ENCODE results near the gene ITLN2. TPM values are rescaled to one million over a fixed set of nuclear protein-coding genes. Genes with fewer than 3 reads are reported as not detected.
"Not testable (repeated sequence)": the region's sequence is repeated elsewhere in the genome, so short reads cannot be mapped to it uniquely, and the experiment has no call there.

The ITLN2 gene
- total and polyA plus RNA-seq, 9 of the 15 experiments (the other 6 are each of a cell fraction or from before 2014, with no cell fraction given), result not detected

DNA sequence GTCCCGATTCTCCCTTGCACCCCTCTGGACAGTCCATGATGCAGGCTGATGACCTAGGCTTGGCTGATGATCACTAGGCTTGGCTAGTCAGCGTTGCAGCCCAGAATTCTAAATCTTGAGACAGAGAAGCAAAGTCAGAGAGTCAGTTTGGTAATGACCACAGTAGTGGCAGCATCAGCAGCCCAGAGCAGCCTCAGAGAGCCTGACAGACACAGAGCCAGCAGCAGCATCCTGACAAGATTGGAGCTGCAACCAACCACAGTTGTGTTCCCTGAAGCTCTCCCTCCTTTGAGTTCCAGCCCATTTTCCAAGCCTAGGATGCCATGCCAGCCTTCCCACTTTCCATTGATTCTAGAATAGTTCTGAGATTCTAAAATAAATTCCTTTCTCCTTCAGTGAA is 52.8 kb downstream of the ITLN2 start:
- intact Hi-C loops (cut with micrococcal nuclease), result no loop called here
- FAIRE-seq, result no peak
- in situ Hi-C loops (cut with MboI), result no loop called here

DNA sequence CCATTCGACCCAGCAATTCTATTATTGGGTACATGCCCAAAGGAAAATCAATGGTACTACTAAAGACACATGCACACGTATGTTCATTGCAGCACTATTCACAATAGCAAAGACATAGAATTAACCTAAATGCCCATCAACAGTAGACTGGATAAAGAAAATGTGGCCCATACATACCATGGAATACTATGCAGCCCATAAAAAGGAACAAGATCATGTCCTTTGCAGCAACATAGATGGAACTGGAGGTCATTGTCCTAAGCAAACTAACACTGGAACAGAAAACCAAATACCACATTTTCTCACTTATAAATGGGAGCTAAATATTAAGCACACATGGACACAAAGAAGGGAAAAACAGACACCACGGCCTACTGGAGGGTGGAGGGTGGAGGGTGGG is 53.9 kb downstream of the ITLN2 start:
- H3K9ac ChIP-seq (ENCODE audit: insufficient read depth in 1 of 2, low read depth in 2 of 2, low read length in 2 of 2); in situ Hi-C loops (cut with MboI); ATAC-seq; H2AFZ ChIP-seq (ENCODE audit: low read depth, low read length); H4K20me1 ChIP-seq (replicated peaks; ENCODE audit: control insufficient read depth, insufficient read depth, low read length); H3K36me3 ChIP-seq (ENCODE audit: control insufficient read depth, insufficient read depth, low read length); H3K27me3 ChIP-seq (ENCODE audit: control insufficient read depth in 2 of 2, insufficient read depth in 2 of 2, low read length in 2 of 2); H3K27ac ChIP-seq (ENCODE audit: extremely low read depth, low read depth, low read length); intact Hi-C loops (cut with micrococcal nuclease); CTCF ChIA-PET (ENCODE audit: low intra/inter-chr PET ratio); H3K79me2 ChIP-seq (ENCODE audit: control insufficient read depth, insufficient read depth, low read length); H3K4me2 ChIP-seq (ENCODE audit: insufficient read depth, low read length); H3K9me3 ChIP-seq (replicated peaks; ENCODE audit: control insufficient read depth, insufficient read depth, low read depth, low read length); FAIRE-seq; H3K4me3 ChIP-seq; POLR2A ChIA-PET; H3K4me1 ChIP-seq (replicated peaks in 1 of 2; ENCODE audit: control insufficient read depth in 2 of 2, insufficient read depth in 2 of 2, low read length in 2 of 2); H3K9me1 ChIP-seq (ENCODE audit: control insufficient read depth, insufficient read depth, low read length); DNase-seq (ENCODE audit: extremely low read depth in 1 of 4, low spot score in 3 of 4); BruUV-seq (replicated peaks): not testable (repeated sequence)
- TF ChIP-seq ZNF146 (CRISPR knock-in tag; IDR thresholded peaks at IDR 0.05; ENCODE audit: unreplicated experiment), result peak; percentile 93
- TF ChIP-seq BCOR (IDR thresholded peaks at IDR 0.05), result 0 out of 2 replicates have a peak, but pooled peaks have one; percentile 10
- peak; percentile 56 for TF ChIP-seq RBM25 (IDR thresholded peaks at IDR 0.05; ENCODE audit: low read depth, low read length, severe bottlenecking)
- 6% methylated on average over 3 of the region's 3 CpGs for WGBS (ENCODE audit: insufficient coverage, low coverage, missing lambda C conversion rate)

More for the DNA sequence above, 52.8 kb downstream of the ITLN2 start:
- DNase-seq (ENCODE audit: extremely low read depth in 1 of 4, low spot score in 3 of 4) (no peak), ATAC-seq (no peak)
- H3K4me1 ChIP-seq (replicated peaks in 1 of 2; ENCODE audit: control insufficient read depth in 2 of 2, insufficient read depth in 2 of 2, low read length in 2 of 2), result no peaks in the 10 kb centered on the region
- H4K20me1 ChIP-seq (replicated peaks; ENCODE audit: control insufficient read depth, insufficient read depth, low read length), result no peaks in the 10 kb centered on the region
- WGBS (ENCODE audit: insufficient coverage, low coverage, missing lambda C conversion rate), result 0% methylated on average over 2 of the region's 2 CpGs
- TF ChIP-seq ZNF165 (CRISPR knock-in tag; IDR thresholded peaks at IDR 0.05; ENCODE audit: borderline replicate concordance) (no peak), CBFA2T2 (conservative IDR thresholded peaks at IDR 0.05) (no peak), HDAC8 (tag; IDR thresholded peaks at IDR 0.05) (no peak)
- BruUV-seq (replicated peaks), result no TSS peak
- H3K9me1 ChIP-seq (ENCODE audit: control insufficient read depth, insufficient read depth, low read length), result no peaks in the 10 kb centered on the region
- no peak overlapping the region for H2AFZ ChIP-seq (ENCODE audit: low read depth, low read length)
- no peaks in the 10 kb centered on the region for H3K79me2 ChIP-seq (ENCODE audit: control insufficient read depth, insufficient read depth, low read length)
- CTCF ChIA-PET (ENCODE audit: low intra/inter-chr PET ratio), result interaction anchor here (0.6 kb wide), 1 partner anchor 19 kb away, joined by 3 read pairs; no protein-coding TSS in a partner anchor
- no peak overlapping the region for H3K4me3 ChIP-seq
- H3K9me3 ChIP-seq (replicated peaks; ENCODE audit: control insufficient read depth, insufficient read depth, low read depth, low read length), result no peaks in the 10 kb centered on the region
- no peak overlapping the region for H3K9ac ChIP-seq (ENCODE audit: insufficient read depth in 1 of 2, low read depth in 2 of 2, low read length in 2 of 2)
- H3K4me2 ChIP-seq (ENCODE audit: insufficient read depth, low read length), result no peak overlapping the region
- H3K36me3 ChIP-seq (ENCODE audit: control insufficient read depth, insufficient read depth, low read length), result no peaks in the 10 kb centered on the region
- no peak overlapping the region for H3K27ac ChIP-seq (ENCODE audit: extremely low read depth, low read depth, low read length)
- peaks cover 0 to 8% of the 10 kb centered on the region in 2 experiments; a peak in 2 of 5 replicates for H3K27me3 ChIP-seq (ENCODE audit: control insufficient read depth in 2 of 2, insufficient read depth in 2 of 2, low read length in 2 of 2)
- POLR2A ChIA-PET, result no interaction called here

Other genes with a start within 250 kb of the ITLN2 start
Only the 7 nearest of the 20 such genes appear.
- gene CD244, start 91.9 kb downstream of the ITLN2 start, total RNA-seq (2014; rRNA removed), result not detected in 2 replicates
- gene CD244, start 91.9 kb downstream of the ITLN2 start, total RNA-seq (2014; rRNA removed; fragmentation: Illumina TruSeq; extraction: Trizol), result not detected in 2 replicates
- gene CD244, start 91.9 kb downstream of the ITLN2 start, total RNA-seq (2015; rRNA removed; fragmentation: Illumina TruSeq; extraction: Trizol), result not detected in 2 replicates
- gene CD244, start 91.9 kb downstream of the ITLN2 start, total RNA-seq (2021), result not detected in 2 replicates
- not detected in 2 replicates for gene CD244, start 91.9 kb downstream of the ITLN2 start, polyA plus RNA-seq (2011; rRNA removed)
- not detected in 2 replicates for gene CD244, start 91.9 kb downstream of the ITLN2 start, polyA plus RNA-seq (2014; fragmentation: Illumina TruSeq; extraction: Trizol)
- not detected for gene CD244, start 91.9 kb downstream of the ITLN2 start, polyA plus RNA-seq (2014; fragmentation: Nextera tagmentation; extraction: Ambion mirVana)
- not detected in 2 replicates for gene CD244, start 91.9 kb downstream of the ITLN2 start, polyA plus RNA-seq (2014; rRNA removed)
- gene ITLN1, start 69.6 kb downstream of the ITLN2 start, total RNA-seq (2014; rRNA removed), result not detected in 2 replicates
- not detected in 2 replicates for gene ITLN1, start 69.6 kb downstream of the ITLN2 start, total RNA-seq (2014; rRNA removed; fragmentation: Illumina TruSeq; extraction: Trizol)
- not detected in 2 replicates for gene ITLN1, start 69.6 kb downstream of the ITLN2 start, total RNA-seq (2015; rRNA removed; fragmentation: Illumina TruSeq; extraction: Trizol)
- gene ITLN1, start 69.6 kb downstream of the ITLN2 start, total RNA-seq (2021), result not detected in 2 replicates
- not detected in 2 replicates for gene ITLN1, start 69.6 kb downstream of the ITLN2 start, polyA plus RNA-seq (2011; rRNA removed)
- gene ITLN1, start 69.6 kb downstream of the ITLN2 start, polyA plus RNA-seq (2014; fragmentation: Illumina TruSeq; extraction: Trizol), result not detected in 2 replicates
- gene ITLN1, start 69.6 kb downstream of the ITLN2 start, polyA plus RNA-seq (2014; fragmentation: Nextera tagmentation; extraction: Ambion mirVana), result not detected
- gene ITLN1, start 69.6 kb downstream of the ITLN2 start, polyA plus RNA-seq (2014; rRNA removed), result not detected in 2 replicates
- 27.4 and 33.9 TPM in 2 replicates for gene F11R, start 66.3 kb upstream of the ITLN2 start, total RNA-seq (2014; rRNA removed)
- gene F11R, start 66.3 kb upstream of the ITLN2 start, total RNA-seq (2014; rRNA removed; fragmentation: Illumina TruSeq; extraction: Trizol), result 66.3 and 74.4 TPM in 2 replicates
- 45.6 and 46.4 TPM in 2 replicates for gene F11R, start 66.3 kb upstream of the ITLN2 start, total RNA-seq (2015; rRNA removed; fragmentation: Illumina TruSeq; extraction: Trizol)
- gene F11R, start 66.3 kb upstream of the ITLN2 start, total RNA-seq (2021), result 52.9 and 60.6 TPM in 2 replicates
- 187 and 204 TPM in 2 replicates for gene F11R, start 66.3 kb upstream of the ITLN2 start, polyA plus RNA-seq (2011; rRNA removed)
- gene F11R, start 66.3 kb upstream of the ITLN2 start, polyA plus RNA-seq (2014; fragmentation: Illumina TruSeq; extraction: Trizol), result 101 and 117 TPM in 2 replicates
- 10 to 100 TPM; 30.6 to 52.5 TPM for gene F11R, start 66.3 kb upstream of the ITLN2 start, polyA plus RNA-seq (2014; fragmentation: Nextera tagmentation; extraction: Ambion mirVana)
- gene F11R, start 66.3 kb upstream of the ITLN2 start, polyA plus RNA-seq (2014; rRNA removed), result 29.3 and 34.0 TPM in 2 replicates
- gene TSTD1, start 84.2 kb upstream of the ITLN2 start, total RNA-seq (2014; rRNA removed), result not detected in 2 replicates
- gene TSTD1, start 84.2 kb upstream of the ITLN2 start, total RNA-seq (2014; rRNA removed; fragmentation: Illumina TruSeq; extraction: Trizol), result not detected in 2 replicates
- gene TSTD1, start 84.2 kb upstream of the ITLN2 start, total RNA-seq (2015; rRNA removed; fragmentation: Illumina TruSeq; extraction: Trizol), result 0.23 TPM in 1 of 2 replicates, not detected in the other
- 0.38 and 0.53 TPM in 2 replicates for gene TSTD1, start 84.2 kb upstream of the ITLN2 start, total RNA-seq (2021)
- 0.23 TPM in 1 of 2 replicates, not detected in the other for gene TSTD1, start 84.2 kb upstream of the ITLN2 start, polyA plus RNA-seq (2011; rRNA removed)
- gene TSTD1, start 84.2 kb upstream of the ITLN2 start, polyA plus RNA-seq (2014; fragmentation: Illumina TruSeq; extraction: Trizol), result not detected in 2 replicates
- not detected for gene TSTD1, start 84.2 kb upstream of the ITLN2 start, polyA plus RNA-seq (2014; fragmentation: Nextera tagmentation; extraction: Ambion mirVana)
- 0.23 and 0.27 TPM in 2 replicates for gene TSTD1, start 84.2 kb upstream of the ITLN2 start, polyA plus RNA-seq (2014; rRNA removed)
- 59.8 and 77.5 TPM in 2 replicates for gene USF1, start 91.2 kb upstream of the ITLN2 start, total RNA-seq (2014; rRNA removed)
- gene USF1, start 91.2 kb upstream of the ITLN2 start, total RNA-seq (2014; rRNA removed; fragmentation: Illumina TruSeq; extraction: Trizol), result 43.1 and 52.9 TPM in 2 replicates
- gene USF1, start 91.2 kb upstream of the ITLN2 start, total RNA-seq (2015; rRNA removed; fragmentation: Illumina TruSeq; extraction: Trizol), result 56.4 and 57.5 TPM in 2 replicates
- gene USF1, start 91.2 kb upstream of the ITLN2 start, total RNA-seq (2021), result 50.6 and 51.1 TPM in 2 replicates
- 52.8 and 54.2 TPM in 2 replicates for gene USF1, start 91.2 kb upstream of the ITLN2 start, polyA plus RNA-seq (2011; rRNA removed)
- 53.1 and 57.5 TPM in 2 replicates for gene USF1, start 91.2 kb upstream of the ITLN2 start, polyA plus RNA-seq (2014; fragmentation: Illumina TruSeq; extraction: Trizol)
- 10 to 100 TPM in 1 of 2 experiments, 1 to 10 TPM in 1; 7.4 to 46.3 TPM for gene USF1, start 91.2 kb upstream of the ITLN2 start, polyA plus RNA-seq (2014; fragmentation: Nextera tagmentation; extraction: Ambion mirVana)
- gene USF1, start 91.2 kb upstream of the ITLN2 start, polyA plus RNA-seq (2014; rRNA removed), result 50.9 and 60.2 TPM in 2 replicates
- gene ARHGAP30, start 115.1 kb upstream of the ITLN2 start, total RNA-seq (2014; rRNA removed), result 0.04 and 0.73 TPM in 2 replicates
- gene ARHGAP30, start 115.1 kb upstream of the ITLN2 start, total RNA-seq (2014; rRNA removed; fragmentation: Illumina TruSeq; extraction: Trizol), result 0.06 and 0.07 TPM in 2 replicates
- gene ARHGAP30, start 115.1 kb upstream of the ITLN2 start, total RNA-seq (2015; rRNA removed; fragmentation: Illumina TruSeq; extraction: Trizol), result 0.04 and 0.07 TPM in 2 replicates
- 0.35 and 0.42 TPM in 2 replicates for gene ARHGAP30, start 115.1 kb upstream of the ITLN2 start, total RNA-seq (2021)
- 0.12 and 0.20 TPM in 2 replicates for gene ARHGAP30, start 115.1 kb upstream of the ITLN2 start, polyA plus RNA-seq (2011; rRNA removed)
- 0.11 and 0.12 TPM in 2 replicates for gene ARHGAP30, start 115.1 kb upstream of the ITLN2 start, polyA plus RNA-seq (2014; fragmentation: Illumina TruSeq; extraction: Trizol)
- gene ARHGAP30, start 115.1 kb upstream of the ITLN2 start, polyA plus RNA-seq (2014; fragmentation: Nextera tagmentation; extraction: Ambion mirVana), result under 1 TPM; 0.01 to 0.03 TPM
- 0.17 and 0.18 TPM in 2 replicates for gene ARHGAP30, start 115.1 kb upstream of the ITLN2 start, polyA plus RNA-seq (2014; rRNA removed)
- not detected in 2 replicates for gene NECTIN4, start 134.7 kb upstream of the ITLN2 start, total RNA-seq (2014; rRNA removed)
- gene NECTIN4, start 134.7 kb upstream of the ITLN2 start, total RNA-seq (2014; rRNA removed; fragmentation: Illumina TruSeq; extraction: Trizol), result not detected in 2 replicates
- gene NECTIN4, start 134.7 kb upstream of the ITLN2 start, total RNA-seq (2015; rRNA removed; fragmentation: Illumina TruSeq; extraction: Trizol), result not detected in 2 replicates
- 0.09 TPM in 1 of 2 replicates, not detected in the other for gene NECTIN4, start 134.7 kb upstream of the ITLN2 start, total RNA-seq (2021)
- gene NECTIN4, start 134.7 kb upstream of the ITLN2 start, polyA plus RNA-seq (2011; rRNA removed), result 0.01 TPM in 1 of 2 replicates, not detected in the other
- gene NECTIN4, start 134.7 kb upstream of the ITLN2 start, polyA plus RNA-seq (2014; fragmentation: Illumina TruSeq; extraction: Trizol), result not detected in 2 replicates
- gene NECTIN4, start 134.7 kb upstream of the ITLN2 start, polyA plus RNA-seq (2014; fragmentation: Nextera tagmentation; extraction: Ambion mirVana), result not detected
- gene NECTIN4, start 134.7 kb upstream of the ITLN2 start, polyA plus RNA-seq (2014; rRNA removed), result 0.09 TPM in 1 of 2 replicates, not detected in the other